UCSD-AML1 (cell line): ENCODE results near the gene NDUFA9.

Source experiments
- DNase-seq: peaks from one replicate; lab custom pipeline; 2025; ENCODE audit not compliant: unreplicated experiment; lab: John Stamatoyannopoulos, UW

The NDUFA9 gene

DNA sequence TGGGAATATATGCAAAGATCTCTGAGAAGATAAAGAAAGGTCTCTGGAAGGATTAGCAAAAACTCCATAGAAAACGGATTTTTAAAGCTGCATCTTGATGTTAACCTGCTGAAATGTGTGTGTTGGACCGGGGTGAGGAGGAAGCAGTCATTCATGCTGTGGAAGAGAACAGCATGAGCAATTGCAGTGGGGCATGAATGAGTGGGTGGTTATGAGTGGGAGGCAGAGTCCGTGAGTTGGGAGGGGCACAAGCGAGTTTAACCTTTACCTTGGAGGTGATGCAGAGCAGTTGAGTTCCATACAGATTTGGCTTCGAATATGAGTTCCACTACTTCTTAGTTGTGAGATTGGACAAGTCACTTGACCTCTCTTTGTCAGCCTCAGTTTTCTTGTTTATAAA, 41.8 kb downstream of the NDUFA9 start:
- DNase-seq: no peak
